ENCODE results near the gene FOXP1. TPM values are rescaled to one million over a fixed set of nuclear protein-coding genes. Genes with fewer than 3 reads are reported as not detected.

Gene FOXP1
- total and polyA plus RNA-seq, 7 experiments from 2014 or later = 104 to 537 (median 444) TPM

GRCh38 chr3:70919091-70919490 lies 664.4 kb downstream of the FOXP1 start:
- H3K4me3 ChIP-seq (ENCODE audit: low read length) = no peak overlapping the region
- H3K4me1 ChIP-seq (ENCODE audit: control insufficient read depth in 2 of 2, insufficient read depth in 2 of 2, low read length in 2 of 2) = no peaks in the 10 kb centered on the region
- no peaks in the 10 kb centered on the region for H3K4me1 Mint-ChIP-seq
- CTCF ChIA-PET = no interaction called here
- no peak overlapping the region for H3K4me3 Mint-ChIP-seq
- no peak overlapping the region for H3K27ac Mint-ChIP-seq
- intact Hi-C loops (cut with micrococcal nuclease) = no loop called here
- H3K9me3 Mint-ChIP-seq = peaks cover 0 to 9% (median 3%) of the 10 kb centered on the region in 11 donors
- peaks cover 0 to 5% (median 3%) of the 10 kb centered on the region in 5 donors for H3K36me3 Mint-ChIP-seq
- H3K27me3 Mint-ChIP-seq = peaks cover 0 to 24% (median 7%) of the 10 kb centered on the region in 5 donors
- POLR2A ChIA-PET = no interaction called here
- H3K36me3 ChIP-seq (ENCODE audit: control insufficient read depth in 2 of 3, insufficient read depth in 3 of 3, low read length in 3 of 3) = no peaks in the 10 kb centered on the region
- H3K9me3 ChIP-seq (ENCODE audit: control insufficient read depth in 2 of 3, low read length in 3 of 3) = no peaks in the 10 kb centered on the region
- no peak overlapping the region for H3K27ac ChIP-seq (ENCODE audit: low read depth, low read length)
- H3K27me3 ChIP-seq (ENCODE audit: control insufficient read depth in 2 of 2, insufficient read depth in 2 of 2, low read length in 2 of 2) = no peaks in the 10 kb centered on the region
- ATAC-seq = no peak
- no peak for DNase-seq

- peaks cover 0 to 24% (median 7%) of the 10 kb centered on the region in 5 donors for H3K27me3 Mint-ChIP-seq
- POLR2A ChIA-PET = no interaction called here
These were observed 667.0 kb downstream of the FOXP1 start for GRCh38 chr3:70916375-70917055.

GRCh38 chr3:70914862-70915261 lies 668.7 kb downstream of the FOXP1 start:
- intact Hi-C loops (cut with micrococcal nuclease) = loop anchor here in 1 of 2 donors (5.0 kb wide), 1 partner anchor 1462 kb away; no protein-coding TSS in a partner anchor
- H3K9me3 Mint-ChIP-seq = peaks cover 0 to 3% (median 0%) of the 10 kb centered on the region in 11 donors
- Histone ChIP-seq H3K27me3 (ENCODE audit: control insufficient read depth in 2 of 2, insufficient read depth in 2 of 2, low read length in 2 of 2) (no peaks in the 10 kb centered on the region), H3K4me3 (ENCODE audit: low read length) (no peak overlapping the region), H3K4me1 (ENCODE audit: control insufficient read depth in 2 of 2, insufficient read depth in 2 of 2, low read length in 2 of 2) (no peaks in the 10 kb centered on the region), H3K27ac (ENCODE audit: low read depth, low read length) (no peak overlapping the region), H3K9me3 (ENCODE audit: control insufficient read depth in 2 of 3, low read length in 3 of 3) (no peaks in the 10 kb centered on the region), H3K36me3 (ENCODE audit: control insufficient read depth in 2 of 3, insufficient read depth in 3 of 3, low read length in 3 of 3) (no peaks in the 10 kb centered on the region)
- no peak overlapping the region for H3K27ac Mint-ChIP-seq
- no peaks in the 10 kb centered on the region for H3K4me1 Mint-ChIP-seq
- no peak for DNase-seq
- no peak for ATAC-seq
- H3K36me3 Mint-ChIP-seq = no peaks in the 10 kb centered on the region
- CTCF ChIA-PET = no interaction called here
- H3K27me3 Mint-ChIP-seq = peaks cover 0 to 20% (median 7%) of the 10 kb centered on the region in 5 donors
- no peak overlapping the region for H3K4me3 Mint-ChIP-seq
- POLR2A ChIA-PET = no interaction called here

More at GRCh38 chr3:70916375-70917055, 667.0 kb downstream of the FOXP1 start:
- no peak overlapping the region for H3K4me3 ChIP-seq (ENCODE audit: low read length)
- Mint-ChIP-seq H3K36me3 (no peaks in the 10 kb centered on the region), H3K4me3 (no peak overlapping the region), H3K9me3 (peaks cover 0 to 3% (median 0%) of the 10 kb centered on the region in 11 donors), H3K4me1 (no peaks in the 10 kb centered on the region), H3K27ac (no peak overlapping the region)
- no peaks in the 10 kb centered on the region for H3K4me1 ChIP-seq (ENCODE audit: control insufficient read depth in 2 of 2, insufficient read depth in 2 of 2, low read length in 2 of 2)
- no peaks in the 10 kb centered on the region for H3K36me3 ChIP-seq (ENCODE audit: control insufficient read depth in 2 of 3, insufficient read depth in 3 of 3, low read length in 3 of 3)
- intact Hi-C loops (cut with micrococcal nuclease) = no loop called here
- H3K9me3 ChIP-seq (ENCODE audit: control insufficient read depth in 2 of 3, low read length in 3 of 3) = no peaks in the 10 kb centered on the region
- H3K27ac ChIP-seq (ENCODE audit: low read depth, low read length) = no peak overlapping the region
- no peak for DNase-seq
- H3K27me3 ChIP-seq (ENCODE audit: control insufficient read depth in 2 of 2, insufficient read depth in 2 of 2, low read length in 2 of 2) = no peaks in the 10 kb centered on the region
- CTCF ChIA-PET = interaction anchor here (0.7 kb wide), 1 partner anchor 582 kb away, joined by 3 read pairs; no protein-coding TSS in a partner anchor
- no peak for ATAC-seq

GRCh38 chr3:70911719-70912118 lies 671.8 kb downstream of the FOXP1 start:
- peaks cover 0 to 3% (median 0%) of the 10 kb centered on the region in 11 donors for H3K9me3 Mint-ChIP-seq
- H3K4me1 ChIP-seq (ENCODE audit: control insufficient read depth in 2 of 2, insufficient read depth in 2 of 2, low read length in 2 of 2) = no peaks in the 10 kb centered on the region
- peaks cover 0 to 9% (median 4%) of the 10 kb centered on the region in 5 donors for H3K27me3 Mint-ChIP-seq
- no peak overlapping the region for H3K27ac ChIP-seq (ENCODE audit: low read depth, low read length)
- CTCF ChIA-PET = no interaction called here
- H3K4me3 Mint-ChIP-seq = no peak overlapping the region
- ATAC-seq = no peak
- POLR2A ChIA-PET = no interaction called here
- intact Hi-C loops (cut with micrococcal nuclease) = loop anchor here in 1 of 2 donors (5.0 kb wide), 1 partner anchor 1466 kb away; no protein-coding TSS in a partner anchor
- H3K4me3 ChIP-seq (ENCODE audit: low read length) = no peak overlapping the region
- H3K27me3 ChIP-seq (ENCODE audit: control insufficient read depth in 2 of 2, insufficient read depth in 2 of 2, low read length in 2 of 2) = no peaks in the 10 kb centered on the region
- DNase-seq = no peak
- no peaks in the 10 kb centered on the region for H3K36me3 ChIP-seq (ENCODE audit: control insufficient read depth in 2 of 3, insufficient read depth in 3 of 3, low read length in 3 of 3)
- H3K27ac Mint-ChIP-seq = no peak overlapping the region
- no peaks in the 10 kb centered on the region for H3K9me3 ChIP-seq (ENCODE audit: control insufficient read depth in 2 of 3, low read length in 3 of 3)
- no peaks in the 10 kb centered on the region for H3K36me3 Mint-ChIP-seq
- H3K4me1 Mint-ChIP-seq = no peaks in the 10 kb centered on the region

GRCh38 chr3:70905491-70905890 lies 678.0 kb downstream of the FOXP1 start:
- H3K36me3 Mint-ChIP-seq = no peaks in the 10 kb centered on the region
- H3K4me3 Mint-ChIP-seq = no peak overlapping the region
- Histone ChIP-seq H3K4me1 (ENCODE audit: control insufficient read depth in 2 of 2, insufficient read depth in 2 of 2, low read length in 2 of 2) (no peaks in the 10 kb centered on the region), H3K36me3 (ENCODE audit: control insufficient read depth in 2 of 3, insufficient read depth in 3 of 3, low read length in 3 of 3) (no peaks in the 10 kb centered on the region), H3K27ac (ENCODE audit: low read depth, low read length) (no peak overlapping the region), H3K9me3 (ENCODE audit: control insufficient read depth in 2 of 3, low read length in 3 of 3) (no peaks in the 10 kb centered on the region), H3K27me3 (ENCODE audit: control insufficient read depth in 2 of 2, insufficient read depth in 2 of 2, low read length in 2 of 2) (no peaks in the 10 kb centered on the region), H3K4me3 (ENCODE audit: low read length) (no peak overlapping the region)
- CTCF ChIA-PET = no interaction called here
- H3K4me1 Mint-ChIP-seq = no peaks in the 10 kb centered on the region
- H3K27ac Mint-ChIP-seq = no peak overlapping the region
- DNase-seq (no peak), ATAC-seq (no peak)
- intact Hi-C loops (cut with micrococcal nuclease) = no loop called here
- POLR2A ChIA-PET = no interaction called here
- peaks cover 5 to 14% (median 8%) of the 10 kb centered on the region in 5 donors for H3K27me3 Mint-ChIP-seq
- H3K9me3 Mint-ChIP-seq = peaks cover 0 to 2% (median 0%) of the 10 kb centered on the region in 11 donors

Small RNA genes lying within 50 kb of the gene (microRNA-seq; reads per million reads assigned to microRNA genes)
- not detected for gene MIR1284 (ENCODE audit: borderline microRNAs expressed)

Other genes starting within 250 kb of the FOXP1 start
- gene EIF4E3, start 141.7 kb upstream of the FOXP1 start, total RNA-seq = 10 to 100 TPM; 28.5 to 72.8 (median 39.2) TPM
- gene EIF4E3, start 141.7 kb upstream of the FOXP1 start, polyA plus RNA-seq = 10 to 100 TPM; 17.7 to 26.1 TPM
- gene GPR27, start 170.1 kb upstream of the FOXP1 start, total RNA-seq = 1 to 10 TPM in 1 of 5 experiments, under 1 TPM in 1, not detected in 3; 0.24 to 4.7 TPM
- gene GPR27, start 170.1 kb upstream of the FOXP1 start, polyA plus RNA-seq = under 1 TPM in 1 of 2 donors, not detected in 1; 0.60 TPM
- gene PROK2, start 201.4 kb upstream of the FOXP1 start, total RNA-seq = 10 to 100 TPM in 1 of 5 experiments, not detected in 4; 14.1 TPM
- not detected for gene PROK2, start 201.4 kb upstream of the FOXP1 start, polyA plus RNA-seq

Measured in naive thymus-derived CD4-positive, alpha-beta T cell (primary cell).